Measurements from ENCODE around the gene ASH1L. TPM values are rescaled to one million over a fixed set of nuclear protein-coding genes. Genes with fewer than 3 reads are reported as not detected.

Gene ASH1L
- total and polyA plus RNA-seq, 2 donors (not counting 3 experiments of a cell fraction or from before 2014, with no cell fraction given) = 11.6 to 29.2 TPM

GRCh38 chr1:155322571-155322952 is 240.0 kb downstream of the ASH1L start:
- dilution Hi-C loops (cut with MboI; ENCODE audit: extremely low pct_ligation_motif_present, low sequenced_read_pairs) = no loop called here
- H3K9me3 ChIP-seq (replicated peaks; ENCODE audit: control insufficient read depth, insufficient read depth, low read length) = no peaks in the 10 kb centered on the region
- TF ChIP-seq GATA2 (IDR thresholded peaks at IDR 0.05; ENCODE audit: insufficient read depth, insufficient read length, low read depth, low read length) (no peak), FOS (IDR thresholded peaks at IDR 0.05; ENCODE audit: borderline replicate concordance, insufficient read depth, low read length) (no peak), JUN (IDR thresholded peaks at IDR 0.05; ENCODE audit: borderline replicate concordance, insufficient read depth, insufficient read length, low read depth) (no peak), MYC (IDR thresholded peaks at IDR 0.05; ENCODE audit: low read depth, low read length) (no peak), POLR2AphosphoS5 (IDR thresholded peaks at IDR 0.05; ENCODE audit: insufficient read depth, low read depth, low read length) (no peak), EZH2 (IDR thresholded peaks at IDR 0.05; ENCODE audit: borderline replicate concordance, low read depth, low read length, severe bottlenecking) (no peak), MAX (IDR thresholded peaks at IDR 0.05; ENCODE audit: insufficient read depth, insufficient read length) (no peak)
- intact Hi-C loops (cut with micrococcal nuclease) = loop anchor here (5.0 kb wide), 1 partner anchor 325 kb away; no protein-coding TSS in a partner anchor
- no peaks in the 10 kb centered on the region for H3K9me1 ChIP-seq (replicated peaks; ENCODE audit: control insufficient read depth, extremely low read depth, insufficient read depth, low read length)
- ChIA-PET CTCF (interaction anchor here (1.1 to 7.2 kb wide), 8 partner anchors 15 to 116 kb away, joined by 3 to 115 read pairs (median 6); partner anchors contain the start of genes CLK2 and FDPS), POLR2A (interaction anchor here (1.4 to 2.6 kb wide), 2 partner anchors 50 to 72 kb away, joined by 8 to 12 read pairs; partner anchors contain the start of gene CLK2)
- no peak overlapping the region for H2AFZ ChIP-seq (ENCODE audit: low read depth, low read length)
- peaks cover 41% of the 10 kb centered on the region for H3K4me1 ChIP-seq (ENCODE audit: control insufficient read depth, extremely low read depth, insufficient read depth, low read length)
- FAIRE-seq (peak; percentile 42), DNase-seq (ENCODE audit: low read depth, low spot score) (peak; percentile 57)
- H4K20me1 ChIP-seq (replicated peaks; ENCODE audit: control insufficient read depth, extremely low read depth, insufficient read depth, low read length) = no peaks in the 10 kb centered on the region
- no peaks in the 10 kb centered on the region for H3K27me3 ChIP-seq (ENCODE audit: control insufficient read depth in 2 of 2, insufficient read depth in 2 of 2, low read length in 2 of 2)
- peak overlapping the region; percentile 48 for H3K4me2 ChIP-seq (ENCODE audit: insufficient read depth, low read length)
- no TSS peak for BruUV-seq (replicated peaks)
- H3K79me2 ChIP-seq (ENCODE audit: control insufficient read depth, insufficient read depth, low read length) = no peaks in the 10 kb centered on the region
- H3K9ac ChIP-seq (replicated peaks; ENCODE audit: extremely low read depth, insufficient read depth, low read length) = no peak overlapping the region
- peak overlapping the region; percentile 43 for H3K27ac ChIP-seq (ENCODE audit: insufficient read depth, low read depth, low read length)
- H3K36me3 ChIP-seq (ENCODE audit: control insufficient read depth in 2 of 2, extremely low read depth in 1 of 2, insufficient read depth in 2 of 2, low read length in 2 of 2) = peaks cover 13 to 24% of the 10 kb centered on the region in 2 experiments
- H3K4me3 ChIP-seq (replicated peaks in 1 of 3; ENCODE audit: insufficient read depth in 1 of 3, low read depth in 1 of 3, low read length in 3 of 3) = peak overlapping the region in 2 of 3 experiments; percentile 18 to 76

All from endothelial cell of umbilical vein (primary cell).